Liver (tissue), 9 donors: ENCODE results near the gene IMPA2. TPM values are rescaled to one million over a fixed set of nuclear protein-coding genes. Genes with fewer than 3 reads are reported as not detected.

Source experiments
- DNase-seq: peaks from one replicate; pipeline ENCODE4 v3.0.0-alpha.2; 2017; ENCODE audit warnings: low spot score
- H3K27ac ChIP-seq, 2 donors: one replicate each; pipeline ENCODE4 v1.7.0; 2013; ENCODE audit warnings: inconsistent platforms in 2 of 2, low read length in 2 of 2, control low read depth in 1 of 2, low read depth in 1 of 2, mild to moderate bottlenecking in 1 of 2
- H3K27me3 ChIP-seq, 4 donors: one replicate each; pipeline versions ENCODE4 v1.6.1 to v1.7.0; 2013; ENCODE audit warnings: low read length in 3 of 4, inconsistent platforms in 1 of 4, mild to moderate bottlenecking in 1 of 4, moderate library complexity in 1 of 4; ENCODE audit not compliant: control insufficient read depth in 4 of 4, insufficient read depth in 4 of 4
- H3K36me3 ChIP-seq, 4 donors: one replicate each; pipeline versions ENCODE4 v1.6.1 to v1.7.0; 2013; ENCODE audit warnings: low read length in 3 of 4, mild to moderate bottlenecking in 3 of 4, low read depth in 1 of 4, moderate library complexity in 1 of 4; ENCODE audit not compliant: control insufficient read depth in 4 of 4, insufficient read depth in 3 of 4
- H3K4me1 ChIP-seq, 4 donors: one replicate each; pipeline versions ENCODE4 v1.6.1 to v1.7.0; 2013; ENCODE audit warnings: low read length in 3 of 4, mild to moderate bottlenecking in 3 of 4, moderate library complexity in 1 of 4; ENCODE audit not compliant: control insufficient read depth in 4 of 4, insufficient read depth in 4 of 4
- H3K4me3 ChIP-seq, 3 donors: one replicate each; pipeline versions ENCODE4 v1.6.1 to v1.7.0; 2013; ENCODE audit warnings: low read length in 3 of 3, control low read depth in 1 of 3, low read depth in 1 of 3, mild to moderate bottlenecking in 1 of 3
- H3K9ac ChIP-seq, 2 donors: one replicate each; pipeline ENCODE4 v1.7.0; 2013; ENCODE audit warnings: low read length in 2 of 2, mild to moderate bottlenecking in 2 of 2, moderate library complexity in 2 of 2, control low read depth in 1 of 2, low read depth in 1 of 2
- H3K9me3 ChIP-seq, 4 donors: one replicate each; pipeline versions ENCODE4 v1.6.1 to v1.7.0; 2013; ENCODE audit warnings: low read length in 3 of 4; ENCODE audit not compliant: control insufficient read depth in 4 of 4
- EGR1 ChIP-seq, 2 donors: IDR thresholded peaks; 2 replicates each; pipeline ENCODE4 v1.6.1; 2016 to 2018; ENCODE audit warnings: antibody characterized with exemption in 2 of 2, low read depth in 2 of 2
- FOXA1 ChIP-seq: IDR thresholded peaks from 2 replicates; pipeline ENCODE4 v1.6.1; 2016; ENCODE audit warnings: antibody characterized with exemption
- FOXA2 ChIP-seq: IDR thresholded peaks from 2 replicates; pipeline ENCODE4 v1.6.1; 2016; ENCODE audit warnings: antibody characterized with exemption
- GABPA ChIP-seq, 2 donors: IDR thresholded peaks in 1 of 2; conservative IDR thresholded peaks in 1 of 2; 2 replicates each; pipeline ENCODE4 v1.6.1; 2016; ENCODE audit warnings: antibody characterized with exemption in 2 of 2, mild to moderate bottlenecking in 1 of 2, moderate library complexity in 1 of 2
- HNF4A ChIP-seq, 2 donors: conservative IDR thresholded peaks; 2 replicates each; pipeline ENCODE4 v1.6.1; 2016; ENCODE audit warnings: antibody characterized with exemption in 2 of 2, mild to moderate bottlenecking in 2 of 2
- HNF4G ChIP-seq: IDR thresholded peaks from 2 replicates; pipeline ENCODE4 v1.6.1; 2016; ENCODE audit warnings: antibody characterized with exemption
- JUND ChIP-seq, 2 donors: IDR thresholded peaks; 2 replicates each; pipeline ENCODE4 v1.6.1; 2016; ENCODE audit warnings: antibody characterized with exemption in 2 of 2
- NR2F2 ChIP-seq: IDR thresholded peaks from 2 replicates; pipeline ENCODE4 v1.6.1; 2016; ENCODE audit warnings: antibody characterized with exemption
- RAD21 ChIP-seq, 2 donors: IDR thresholded peaks; 2 replicates each; pipeline ENCODE4 v1.6.1; 2016; ENCODE audit warnings: antibody characterized with exemption in 2 of 2, mild to moderate bottlenecking in 2 of 2
- RXRA ChIP-seq, 2 donors: IDR thresholded peaks; 2 replicates each; pipeline ENCODE4 v1.6.1; 2017 to 2018; ENCODE audit warnings: antibody characterized with exemption in 2 of 2, mild to moderate bottlenecking in 1 of 2
- SP1 ChIP-seq: IDR thresholded peaks from 2 replicates; pipeline ENCODE4 v1.6.1; 2018; ENCODE audit warnings: antibody characterized with exemption, mild to moderate bottlenecking
- TAF1 ChIP-seq: conservative IDR thresholded peaks from 2 replicates; pipeline ENCODE4 v1.6.1; 2016; ENCODE audit warnings: antibody characterized with exemption, mild to moderate bottlenecking
- WGBS: extraction: QIAGEN DNeasy Blood & Tissue Kit; methylation state at CpG from one replicate; pipeline ENCODE4 v1.1.7; 2013; 5-methylcytosine and 5-hydroxymethylcytosine counted together
- polyA plus RNA-seq, 2 donors: library from polyadenylated mRNA; stranded (reverse) in 1 of 2; unstranded in 1 of 2; fragments of 200-250 nt in 1 of 2; fragments of >200 nt in 1 of 2; fragmentation: Nextera tagmentation in 1 of 2; extraction: Ambion mirVana in 1 of 2; gene quantifications; one replicate each; pipeline versions ENCODE4 v1.2.1 to v1.2.3, GENCODE V29; 2013 to 2015
- total RNA-seq, 2 donors: library from RNA; depleted of rRNA; stranded (reverse); fragments of >200 nt; gene quantifications; one replicate each; pipeline ENCODE4 v1.2.3, GENCODE V29; 2014
- TF ChIP-seq, protein P1 (sequence below): IDR thresholded peaks from 2 replicates; pipeline ENCODE4 v1.6.1; 2016; ENCODE audit warnings: antibody characterized with exemption
- TF ChIP-seq, protein P2 (sequence below): fragments of 150-350 bp; IDR thresholded peaks from 2 replicates; pipeline ENCODE4 v1.5.1; 2017; ENCODE audit warnings: improper control_type of control experiment, low read depth, low read length; ENCODE audit not compliant: missing input control
- TF ChIP-seq, protein P3 (sequence below): IDR thresholded peaks from 2 replicates; pipeline ENCODE4 v1.6.1; 2016; ENCODE audit warnings: antibody characterized with exemption
- TF ChIP-seq, protein P4 (sequence below): IDR thresholded peaks from 2 replicates; pipeline ENCODE4 v1.6.1; 2016; ENCODE audit warnings: antibody characterized with exemption, mild to moderate bottlenecking
- donor health status: healthy.
- donor health status: healthy.
- donor health status: healthy.
- donor health status: healthy.
- donor health status: healthy.

Gene IMPA2
- total and polyA plus RNA-seq, 4 donors: 27.5 to 55.8 (median 48.2) TPM

DNA sequence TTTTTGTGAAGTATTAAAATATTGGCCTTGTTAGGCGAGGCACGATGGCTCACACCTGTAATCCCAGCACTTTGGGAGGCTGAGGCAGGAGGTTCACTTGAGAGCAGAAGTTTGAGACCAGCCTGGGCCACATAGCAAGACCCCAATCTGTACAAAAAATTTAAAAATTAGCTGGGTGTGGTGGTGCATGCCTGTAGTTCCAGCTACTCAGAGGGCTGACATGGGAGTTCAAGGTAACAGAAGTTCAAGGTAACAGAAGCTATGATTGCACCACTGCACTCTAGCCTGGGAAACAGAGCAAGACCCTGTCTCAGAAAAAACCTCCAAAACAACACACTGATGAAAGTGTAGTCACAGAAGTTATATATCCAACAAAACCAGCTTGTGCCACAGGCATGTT is 39.8 kb downstream of the IMPA2 start:
- TF ChIP-seq HNF4A (conservative IDR thresholded peaks at IDR 0.05): no peak
- peak in 1 of 2 donors; percentile 34 for TF ChIP-seq RXRA (IDR thresholded peaks at IDR 0.05)
- Histone ChIP-seq H3K36me3 (peaks cover 0 to 5% (median 3%) of the 10 kb centered on the region in 4 donors), H3K27ac (no peak overlapping the region)

DNA sequence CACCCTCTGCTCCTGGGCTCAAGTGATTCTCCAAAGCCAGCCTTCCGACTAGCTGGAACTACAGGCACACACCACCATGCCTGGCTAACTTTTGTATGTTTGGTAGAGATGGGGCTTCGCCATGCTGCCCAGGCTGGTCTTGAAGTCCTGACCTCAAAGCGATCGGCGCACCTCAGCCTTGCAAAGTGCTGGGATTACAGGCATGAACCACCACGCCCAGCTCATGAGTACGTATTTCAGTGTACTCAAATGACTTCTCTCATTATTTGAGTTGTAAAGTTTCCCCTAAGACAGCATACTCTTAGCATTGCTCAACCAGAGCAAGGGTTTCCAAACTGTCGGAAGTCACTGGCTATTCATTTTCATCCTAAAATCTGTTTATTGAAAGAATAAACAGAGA is 40.3 kb downstream of the IMPA2 start:
- Histone ChIP-seq H3K4me1 (peaks cover 4 to 16% (median 10%) of the 10 kb centered on the region in 4 donors), H3K4me3 (no peak overlapping the region), H3K9me3 (no peaks in the 10 kb centered on the region), H3K27me3 (no peaks in the 10 kb centered on the region), H3K9ac (no peak overlapping the region), H3K27ac (no peak overlapping the region), H3K36me3 (peaks cover 0 to 5% (median 3%) of the 10 kb centered on the region in 4 donors)
- WGBS: 93% methylated on average over 8 of the region's 8 CpGs
- DNase-seq: no peak
- TF ChIP-seq RXRA (IDR thresholded peaks at IDR 0.05) (no peak), TAF1 (no peak)
- TF ChIP-seq, protein P1, sequence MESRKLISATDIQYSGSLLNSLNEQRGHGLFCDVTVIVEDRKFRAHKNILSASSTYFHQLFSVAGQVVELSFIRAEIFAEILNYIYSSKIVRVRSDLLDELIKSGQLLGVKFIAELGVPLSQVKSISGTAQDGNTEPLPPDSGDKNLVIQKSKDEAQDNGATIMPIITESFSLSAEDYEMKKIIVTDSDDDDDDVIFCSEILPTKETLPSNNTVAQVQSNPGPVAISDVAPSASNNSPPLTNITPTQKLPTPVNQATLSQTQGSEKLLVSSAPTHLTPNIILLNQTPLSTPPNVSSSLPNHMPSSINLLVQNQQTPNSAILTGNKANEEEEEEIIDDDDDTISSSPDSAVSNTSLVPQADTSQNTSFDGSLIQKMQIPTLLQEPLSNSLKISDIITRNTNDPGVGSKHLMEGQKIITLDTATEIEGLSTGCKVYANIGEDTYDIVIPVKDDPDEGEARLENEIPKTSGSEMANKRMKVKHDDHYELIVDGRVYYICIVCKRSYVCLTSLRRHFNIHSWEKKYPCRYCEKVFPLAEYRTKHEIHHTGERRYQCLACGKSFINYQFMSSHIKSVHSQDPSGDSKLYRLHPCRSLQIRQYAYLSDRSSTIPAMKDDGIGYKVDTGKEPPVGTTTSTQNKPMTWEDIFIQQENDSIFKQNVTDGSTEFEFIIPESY: no peak
- TF ChIP-seq, protein P2, sequence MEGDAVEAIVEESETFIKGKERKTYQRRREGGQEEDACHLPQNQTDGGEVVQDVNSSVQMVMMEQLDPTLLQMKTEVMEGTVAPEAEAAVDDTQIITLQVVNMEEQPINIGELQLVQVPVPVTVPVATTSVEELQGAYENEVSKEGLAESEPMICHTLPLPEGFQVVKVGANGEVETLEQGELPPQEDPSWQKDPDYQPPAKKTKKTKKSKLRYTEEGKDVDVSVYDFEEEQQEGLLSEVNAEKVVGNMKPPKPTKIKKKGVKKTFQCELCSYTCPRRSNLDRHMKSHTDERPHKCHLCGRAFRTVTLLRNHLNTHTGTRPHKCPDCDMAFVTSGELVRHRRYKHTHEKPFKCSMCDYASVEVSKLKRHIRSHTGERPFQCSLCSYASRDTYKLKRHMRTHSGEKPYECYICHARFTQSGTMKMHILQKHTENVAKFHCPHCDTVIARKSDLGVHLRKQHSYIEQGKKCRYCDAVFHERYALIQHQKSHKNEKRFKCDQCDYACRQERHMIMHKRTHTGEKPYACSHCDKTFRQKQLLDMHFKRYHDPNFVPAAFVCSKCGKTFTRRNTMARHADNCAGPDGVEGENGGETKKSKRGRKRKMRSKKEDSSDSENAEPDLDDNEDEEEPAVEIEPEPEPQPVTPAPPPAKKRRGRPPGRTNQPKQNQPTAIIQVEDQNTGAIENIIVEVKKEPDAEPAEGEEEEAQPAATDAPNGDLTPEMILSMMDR: no peak

More for the DNA sequence above, 39.8 kb downstream of the IMPA2 start:
- peaks cover 5 to 18% (median 13%) of the 10 kb centered on the region in 4 donors for H3K4me1 ChIP-seq
- H3K9ac ChIP-seq: no peak overlapping the region
- H3K4me3 ChIP-seq: no peak overlapping the region
- H3K9me3 ChIP-seq: no peaks in the 10 kb centered on the region
- DNase-seq: no peak
- WGBS: 98% methylated on average over 2 of the region's 2 CpGs
- no peaks in the 10 kb centered on the region for H3K27me3 ChIP-seq

DNA sequence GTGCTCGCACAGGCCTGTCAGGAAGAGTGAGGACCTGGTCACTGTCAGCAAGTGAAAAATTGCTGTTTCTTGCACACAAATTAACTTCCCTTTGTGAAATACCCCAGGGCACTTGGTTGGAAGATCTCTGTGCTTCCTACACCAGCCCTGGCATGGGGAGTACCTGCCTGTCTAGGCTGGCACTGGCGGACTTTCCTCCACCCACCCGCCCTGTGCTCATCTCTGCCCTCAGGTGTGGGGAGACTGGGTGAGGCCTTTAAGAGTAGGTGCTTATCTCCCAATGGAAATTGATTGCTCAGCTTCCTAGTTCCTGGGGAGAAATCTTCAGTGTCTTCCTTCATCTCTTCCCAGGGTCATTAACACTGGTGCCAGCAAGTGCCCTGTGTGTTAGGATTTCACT is 42.1 kb downstream of the IMPA2 start:
- no peaks in the 10 kb centered on the region for H3K27me3 ChIP-seq
- peaks cover 0 to 5% (median 2%) of the 10 kb centered on the region in 4 donors for H3K36me3 ChIP-seq
- no peak for DNase-seq
- H3K9me3 ChIP-seq: no peaks in the 10 kb centered on the region
- no peak overlapping the region for H3K4me3 ChIP-seq
- H3K27ac ChIP-seq: no peak overlapping the region
- H3K9ac ChIP-seq: no peak overlapping the region
- H3K4me1 ChIP-seq: peaks cover 2 to 12% (median 6%) of the 10 kb centered on the region in 4 donors
- 94% methylated on average over 3 of the region's 3 CpGs for WGBS
- TF ChIP-seq EGR1 (IDR thresholded peaks at IDR 0.05; ENCODE audit: low read depth in 2 of 2) (no peak), GABPA (IDR thresholded peaks at IDR 0.05 in 1 of 2, conservative IDR thresholded peaks at IDR 0.05 in 1 of 2) (no peak), HNF4A (conservative IDR thresholded peaks at IDR 0.05) (no peak), RXRA (IDR thresholded peaks at IDR 0.05) (no peak), SP1 (no peak), JUND (IDR thresholded peaks at IDR 0.05) (no peak), NR2F2 (no peak), HNF4G (no peak), FOXA2 (no peak), TAF1 (no peak), RAD21 (IDR thresholded peaks at IDR 0.05) (no peak), FOXA1 (no peak)
- TF ChIP-seq, protein P2: no peak
- TF ChIP-seq, protein P1: no peak
- TF ChIP-seq, protein P3, sequence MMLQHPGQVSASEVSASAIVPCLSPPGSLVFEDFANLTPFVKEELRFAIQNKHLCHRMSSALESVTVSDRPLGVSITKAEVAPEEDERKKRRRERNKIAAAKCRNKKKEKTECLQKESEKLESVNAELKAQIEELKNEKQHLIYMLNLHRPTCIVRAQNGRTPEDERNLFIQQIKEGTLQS: no peak
- TF ChIP-seq, protein P4, sequence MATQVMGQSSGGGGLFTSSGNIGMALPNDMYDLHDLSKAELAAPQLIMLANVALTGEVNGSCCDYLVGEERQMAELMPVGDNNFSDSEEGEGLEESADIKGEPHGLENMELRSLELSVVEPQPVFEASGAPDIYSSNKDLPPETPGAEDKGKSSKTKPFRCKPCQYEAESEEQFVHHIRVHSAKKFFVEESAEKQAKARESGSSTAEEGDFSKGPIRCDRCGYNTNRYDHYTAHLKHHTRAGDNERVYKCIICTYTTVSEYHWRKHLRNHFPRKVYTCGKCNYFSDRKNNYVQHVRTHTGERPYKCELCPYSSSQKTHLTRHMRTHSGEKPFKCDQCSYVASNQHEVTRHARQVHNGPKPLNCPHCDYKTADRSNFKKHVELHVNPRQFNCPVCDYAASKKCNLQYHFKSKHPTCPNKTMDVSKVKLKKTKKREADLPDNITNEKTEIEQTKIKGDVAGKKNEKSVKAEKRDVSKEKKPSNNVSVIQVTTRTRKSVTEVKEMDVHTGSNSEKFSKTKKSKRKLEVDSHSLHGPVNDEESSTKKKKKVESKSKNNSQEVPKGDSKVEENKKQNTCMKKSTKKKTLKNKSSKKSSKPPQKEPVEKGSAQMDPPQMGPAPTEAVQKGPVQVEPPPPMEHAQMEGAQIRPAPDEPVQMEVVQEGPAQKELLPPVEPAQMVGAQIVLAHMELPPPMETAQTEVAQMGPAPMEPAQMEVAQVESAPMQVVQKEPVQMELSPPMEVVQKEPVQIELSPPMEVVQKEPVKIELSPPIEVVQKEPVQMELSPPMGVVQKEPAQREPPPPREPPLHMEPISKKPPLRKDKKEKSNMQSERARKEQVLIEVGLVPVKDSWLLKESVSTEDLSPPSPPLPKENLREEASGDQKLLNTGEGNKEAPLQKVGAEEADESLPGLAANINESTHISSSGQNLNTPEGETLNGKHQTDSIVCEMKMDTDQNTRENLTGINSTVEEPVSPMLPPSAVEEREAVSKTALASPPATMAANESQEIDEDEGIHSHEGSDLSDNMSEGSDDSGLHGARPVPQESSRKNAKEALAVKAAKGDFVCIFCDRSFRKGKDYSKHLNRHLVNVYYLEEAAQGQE: no peak
